Activated CD8-positive, alpha-beta memory T cell treated with anti-CD3 and anti-CD28 coated beads for 1 hour (primary cell): Measurements from ENCODE around the gene MAFF.
A peak's percentile ranks its signal among the peaks of the same experiment; 100 is the strongest.
"Not testable (repeated sequence)": the region's sequence is repeated elsewhere in the genome, so short reads cannot be mapped to it uniquely, and the experiment has no call there.

Experiments
- DNase-seq, 2 donors: peaks; one replicate each; pipeline ENCODE4 v3.0.0-alpha.2; 2020; ENCODE audit warnings: low read depth in 1 of 2; ENCODE audit errors: extremely low read depth in 1 of 2

MAFF gene

GRCh38 chr22:38177044-38177443 lies 24.8 kb upstream of the MAFF start:
- no peak for DNase-seq

DNA sequence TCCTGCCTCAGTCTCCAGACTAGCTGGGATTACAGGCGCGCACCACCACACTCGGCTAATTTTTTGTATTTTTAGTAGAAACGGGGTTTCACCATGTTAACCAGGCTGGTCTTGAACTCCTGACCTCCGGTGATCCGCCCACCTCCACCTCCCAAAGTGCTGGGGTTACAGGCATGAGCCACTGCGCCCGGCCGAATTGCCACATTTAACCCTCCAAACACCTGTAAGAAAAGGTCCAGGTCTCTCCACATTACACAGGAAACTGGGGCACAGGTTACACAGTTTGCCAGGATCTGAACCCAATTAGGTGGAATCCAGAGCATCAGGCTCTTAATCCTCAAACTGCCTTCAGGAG lies 24.2 kb upstream of the MAFF start:
- not testable (repeated sequence) for DNase-seq

GRCh38 chr22:38177926-38178604 lies 23.7 kb upstream of the MAFF start:
- DNase-seq = no peak

DNA sequence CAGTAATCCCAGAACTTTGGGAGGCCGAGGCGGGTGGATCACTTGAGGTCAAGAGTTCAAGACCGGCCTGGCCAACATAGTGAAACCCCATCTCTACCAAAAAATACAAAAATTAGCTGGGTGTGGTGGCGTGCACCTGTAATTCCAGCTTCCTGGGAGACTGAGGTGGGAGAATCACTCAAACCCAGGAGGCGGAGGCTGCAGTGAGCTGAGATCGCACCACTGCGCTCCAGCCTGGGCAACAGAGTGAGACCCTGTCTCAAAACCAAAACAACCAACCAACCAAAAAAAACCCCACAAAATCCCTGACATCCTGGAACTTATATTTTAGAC lies 23.2 kb upstream of the MAFF start:
- DNase-seq = not testable (repeated sequence)

DNA sequence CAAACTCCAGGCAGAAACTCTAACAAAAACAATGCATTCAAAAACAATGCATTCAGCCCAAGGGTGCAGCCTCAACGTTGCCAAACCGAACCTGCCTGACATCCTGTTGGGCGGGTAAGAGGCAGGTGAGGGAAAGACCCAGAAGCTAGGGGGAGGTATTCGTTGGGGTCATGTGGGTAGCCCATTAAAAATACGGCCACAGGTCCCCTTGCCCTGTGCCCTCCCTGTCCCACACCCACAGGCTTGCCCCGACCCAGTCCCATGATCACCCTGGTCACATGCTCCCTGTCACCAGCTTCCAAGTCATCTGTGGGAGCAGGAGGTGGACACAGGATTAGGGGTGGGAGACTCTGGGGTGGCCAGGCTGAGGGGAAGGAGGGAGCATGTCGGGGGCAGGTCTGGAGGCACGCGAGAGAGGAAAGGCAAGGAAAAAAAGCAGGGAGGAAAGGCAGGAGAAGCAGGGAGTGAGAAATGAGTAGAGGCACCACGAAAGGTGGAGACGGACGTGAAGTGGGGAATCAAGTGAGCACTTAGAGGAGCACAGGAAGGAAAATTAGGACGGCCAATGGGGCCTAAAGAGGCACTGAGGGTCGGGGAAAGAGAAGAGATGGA lies 20.8 kb upstream of the MAFF start:
- DNase-seq = no peak

- peak; percentile 89 to 93 for DNase-seq
Observed at GRCh38 chr22:38181453-38182200, 20.2 kb upstream of the MAFF start, which contains the start of gene PLA2G6. PLA2G6 (minus strand) TSS chr22:38181830; CDS start chr22:38169426, 12,404 bp downstream.

DNA sequence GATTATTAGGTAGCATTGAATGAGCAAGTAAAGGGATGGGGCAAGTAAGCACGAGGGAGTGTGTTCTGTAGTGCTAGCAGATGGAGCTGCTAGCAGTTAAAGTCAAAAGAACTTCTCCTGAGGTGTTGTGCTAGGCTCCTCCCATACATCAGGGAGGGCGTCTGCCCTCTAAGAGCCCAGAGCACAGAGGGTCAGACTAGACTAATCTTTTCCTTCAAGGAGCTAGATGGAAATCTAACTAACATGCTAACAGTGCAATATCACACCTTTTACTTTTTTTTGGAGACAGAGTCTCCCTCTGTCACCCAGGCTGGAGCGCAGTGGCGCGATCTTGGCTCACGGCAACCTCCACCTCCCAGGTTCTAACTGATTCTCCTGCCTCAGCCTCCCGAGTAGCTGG lies 17.0 kb upstream of the MAFF start:
- DNase-seq = no peak

DNA sequence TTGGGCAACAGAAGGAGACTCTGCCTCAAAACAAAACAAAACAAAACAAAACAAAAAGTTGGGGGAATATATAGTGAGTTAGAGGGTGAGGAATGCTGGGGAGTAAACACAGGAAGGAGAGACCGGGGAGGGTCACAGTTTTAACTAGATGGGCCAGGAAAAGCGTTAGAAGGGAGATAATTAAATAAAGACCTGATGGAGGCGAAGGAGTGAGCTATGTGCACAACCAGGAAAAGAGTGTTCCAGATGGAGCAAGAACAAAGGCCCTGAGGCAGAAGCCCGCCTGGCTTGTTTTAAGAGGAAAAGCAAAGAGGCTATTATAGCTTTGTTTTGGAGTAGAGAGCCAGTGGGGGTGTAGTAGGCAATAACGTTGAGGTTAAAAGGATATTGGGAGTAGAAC lies 15.4 kb upstream of the MAFF start:
- no peak for DNase-seq

DNA sequence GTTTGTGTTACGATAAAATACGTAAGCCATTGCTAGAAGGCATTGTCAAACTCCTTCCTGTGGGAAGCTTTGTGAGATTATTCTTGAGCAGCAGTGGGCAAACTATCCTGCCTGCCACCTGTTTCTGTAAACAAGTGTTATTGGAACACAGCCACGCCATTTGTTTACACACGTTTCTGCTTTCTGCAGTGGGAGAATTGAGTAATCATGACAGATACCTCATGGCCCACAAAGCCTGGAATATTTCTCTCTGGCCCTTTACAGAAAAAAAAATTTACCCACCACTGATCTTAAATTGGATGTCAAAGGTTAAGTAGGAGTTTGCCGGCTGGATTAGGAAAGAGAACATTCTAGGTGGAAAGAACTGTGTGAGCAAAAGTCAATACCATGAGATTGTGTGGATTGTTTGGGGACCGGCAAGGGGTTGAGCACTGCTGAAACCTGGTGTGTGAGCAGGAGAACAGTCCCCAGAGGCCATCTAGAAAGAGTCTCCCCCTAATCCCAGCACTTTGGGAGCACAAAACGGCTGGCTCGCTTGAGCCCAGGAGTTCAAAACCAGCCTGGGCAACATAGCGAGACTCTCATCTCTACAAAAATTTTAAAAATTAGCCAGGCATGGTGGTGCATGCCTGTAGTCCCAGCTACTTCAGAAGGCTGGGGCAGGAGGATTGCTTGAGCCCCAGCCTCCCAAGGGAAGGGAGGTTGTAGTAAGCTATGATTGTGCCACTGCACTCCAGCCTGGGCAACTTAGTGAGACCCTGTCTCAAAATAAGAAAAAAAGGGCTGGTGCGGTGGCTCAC lies 14.2 kb upstream of the MAFF start:
- DNase-seq = no peak

DNA sequence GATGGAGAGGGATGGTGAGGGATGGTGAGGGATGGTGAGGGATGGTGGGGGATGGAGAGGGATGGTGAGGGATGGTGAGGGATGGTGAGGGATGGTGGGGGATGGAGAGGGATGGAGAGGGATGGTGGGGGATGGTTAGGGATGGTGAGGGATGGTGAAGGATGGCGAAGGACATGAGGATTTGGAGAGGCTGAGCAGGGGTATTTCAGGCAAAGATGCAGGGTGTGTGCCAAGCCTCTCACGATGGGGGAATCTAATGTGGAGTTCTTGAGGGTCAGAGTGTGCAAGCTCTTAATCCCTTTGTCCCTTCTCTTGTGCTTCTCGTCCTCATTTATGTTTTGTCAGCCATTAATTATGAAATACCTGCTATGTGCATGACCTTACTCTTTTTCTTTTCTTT lies 12.7 kb upstream of the MAFF start:
- DNase-seq = no peak

- DNase-seq = no peak
Observed at GRCh38 chr22:38190581-38190980, 11.2 kb upstream of the MAFF start.

GRCh38 chr22:38191055-38191454 lies 10.7 kb upstream of the MAFF start:
- no peak for DNase-seq

DNA sequence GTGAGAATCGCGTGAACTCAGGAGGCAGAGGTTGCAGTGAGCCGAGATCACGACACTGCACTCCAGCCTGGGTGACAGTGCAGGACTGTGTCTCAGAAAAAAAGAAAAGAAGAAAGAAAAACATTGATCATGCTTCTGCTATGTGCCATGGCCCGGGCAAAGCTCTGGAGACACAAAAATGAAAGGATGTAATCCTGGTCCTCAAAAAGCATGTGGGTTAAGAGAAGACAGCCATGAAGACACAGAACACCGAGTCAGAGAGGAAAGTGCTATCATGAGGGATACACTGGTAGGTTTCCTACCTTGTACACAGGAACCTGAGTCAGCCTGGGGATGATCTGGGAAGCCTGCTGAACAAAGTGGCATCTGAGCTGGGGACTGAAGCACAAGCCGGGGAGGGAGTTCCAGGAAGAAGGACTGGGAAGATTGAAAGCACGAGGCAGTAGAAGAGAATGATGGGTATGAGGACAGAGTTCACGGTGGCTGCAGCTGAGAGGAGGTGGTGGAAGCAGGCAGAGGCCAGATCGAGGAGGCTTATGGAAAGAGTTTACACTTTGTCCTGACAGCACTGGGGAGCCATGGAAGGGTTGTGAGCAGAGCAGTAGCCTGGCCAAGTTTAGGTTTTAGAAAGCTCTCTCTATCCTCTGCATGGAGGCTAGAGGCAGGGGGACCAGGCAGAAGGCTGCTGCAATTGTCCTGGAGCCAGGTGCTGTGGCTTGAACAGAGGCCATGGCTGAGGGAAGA lies 9.9 kb upstream of the MAFF start:
- DNase-seq = no peak

DNA sequence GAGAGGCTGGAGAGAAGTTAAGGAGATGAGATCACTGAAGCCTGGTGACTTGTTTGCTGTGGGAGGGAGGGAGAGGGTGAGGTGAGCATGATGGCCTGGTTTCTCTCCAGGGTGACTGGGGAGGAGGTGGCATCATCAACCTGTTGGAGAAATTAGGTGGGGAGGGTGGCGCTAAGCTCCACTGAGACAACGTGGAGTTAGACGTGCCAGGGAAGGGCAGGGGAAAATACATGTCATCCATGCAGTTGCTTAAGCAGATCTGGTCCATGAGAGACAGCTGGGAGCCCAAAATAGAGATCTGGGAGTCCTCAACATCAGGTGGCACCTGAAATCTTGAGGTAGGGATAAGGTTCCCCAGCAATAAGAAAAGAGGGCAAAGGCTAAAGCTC lies 9.3 kb upstream of the MAFF start:
- no peak for DNase-seq

GRCh38 chr22:38193580-38193979 lies 8.2 kb upstream of the MAFF start:
- no peak for DNase-seq

DNA sequence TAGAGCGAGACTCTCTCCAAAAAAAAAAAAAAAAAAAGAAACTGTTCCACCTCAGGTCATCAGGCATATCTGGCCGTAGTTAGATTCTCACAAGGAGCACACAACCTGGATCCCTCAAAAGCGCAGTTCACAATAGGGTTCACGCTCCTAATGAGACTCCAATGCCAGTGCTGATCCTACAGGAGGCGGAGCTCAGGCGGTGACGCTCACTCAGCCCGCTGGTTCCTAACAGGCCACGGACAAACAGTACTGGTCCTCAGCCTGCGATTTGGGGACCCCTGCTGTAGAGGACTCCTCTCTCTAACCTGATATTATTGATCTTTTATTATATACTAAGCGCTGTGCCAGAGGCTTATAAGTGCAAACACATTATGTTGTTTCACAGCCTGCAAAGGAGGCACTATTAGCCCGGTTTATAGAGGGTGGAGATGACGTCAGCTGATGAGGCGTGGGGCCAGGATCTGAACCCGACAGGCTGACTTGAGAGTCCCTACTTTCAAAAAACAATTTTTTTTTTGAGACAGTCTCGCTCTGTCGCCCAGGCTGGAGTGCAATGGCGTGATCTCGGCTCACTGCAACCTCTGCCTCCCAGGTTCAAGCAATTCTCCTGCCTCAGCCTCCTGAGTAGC lies 4.9 kb upstream of the MAFF start:
- DNase-seq = no peak

DNA sequence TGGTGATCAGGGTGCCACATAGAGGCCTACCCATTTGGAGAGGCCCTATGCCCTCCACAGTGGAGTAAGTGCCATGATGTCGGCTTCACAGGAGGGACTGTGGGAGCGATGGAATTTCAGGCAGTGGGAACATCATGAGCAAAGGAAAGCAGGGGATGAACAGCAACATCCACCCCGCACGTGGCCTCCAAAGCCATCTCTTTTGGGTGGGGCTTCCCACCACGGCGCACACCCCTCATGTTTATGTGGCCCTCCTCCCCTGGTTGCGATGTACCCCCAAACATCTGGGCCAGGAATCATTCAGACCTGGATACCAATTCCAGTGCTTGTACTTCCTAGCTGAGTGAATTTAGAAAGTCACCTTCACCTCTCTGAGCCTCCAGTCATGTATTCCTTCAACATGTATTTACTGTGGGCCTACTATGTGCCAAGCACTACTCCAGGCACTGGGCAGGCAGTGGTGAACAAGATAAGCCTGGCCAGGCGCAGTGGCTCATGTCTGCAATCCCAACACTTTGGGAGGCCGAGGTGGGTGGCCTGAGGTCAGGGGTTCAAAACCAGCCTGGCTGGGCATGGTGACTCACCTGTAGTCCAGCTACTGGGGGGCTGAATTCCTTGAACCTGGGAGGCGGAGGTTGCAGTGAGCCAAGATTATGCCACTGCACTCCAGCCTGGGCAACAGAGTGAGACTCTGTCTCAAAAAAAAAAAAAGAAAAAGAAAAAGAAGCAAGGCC lies 1.8 kb upstream of the MAFF start:
- DNase-seq = no peak

DNA sequence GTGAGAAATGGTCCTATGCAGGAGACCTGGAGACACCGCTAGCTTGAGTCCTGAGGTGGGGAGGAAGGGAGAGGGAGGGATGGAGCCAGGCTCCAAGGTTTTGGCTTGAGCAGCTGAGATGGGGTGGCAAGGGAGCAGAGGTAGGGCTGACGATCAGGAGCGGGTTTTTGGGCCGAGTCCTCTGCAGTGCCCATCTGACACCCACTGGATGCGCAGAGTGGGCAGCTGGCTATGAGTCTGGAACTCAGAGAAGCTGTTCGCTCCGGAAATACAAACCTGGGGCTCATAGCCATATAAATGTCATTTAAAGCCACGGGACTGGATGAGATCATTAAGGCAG lies 453 bp upstream of the MAFF start:
- no peak for DNase-seq

GRCh38 chr22:38202437-38203089 lies 769 bp downstream of the MAFF start:
- DNase-seq = no peak
